Testis (tissue), 2 donors: ENCODE measurements around the gene SPSB3.

Source experiments
- POLR2A ChIP-seq: fragments of 450-650 bp; IDR thresholded peaks from one replicate; pipeline ENCODE4 v1.6.1; 2017; ENCODE audit warnings: antibody characterized with exemption, mild to moderate bottlenecking, moderate library complexity
- TF ChIP-seq, protein P1 (sequence below), 3 experiments: fragments of 450-650 bp in 2 of 3; fragments of 200-600 bp in 1 of 3; sonication (generic) in 1 of 3; IDR thresholded peaks; one replicate each; pipeline ENCODE4 v1.5.1; 2016 to 2019; ENCODE audit warnings: antibody characterized with exemption in 3 of 3, mild to moderate bottlenecking in 2 of 3, moderate library complexity in 1 of 3

DNA sequence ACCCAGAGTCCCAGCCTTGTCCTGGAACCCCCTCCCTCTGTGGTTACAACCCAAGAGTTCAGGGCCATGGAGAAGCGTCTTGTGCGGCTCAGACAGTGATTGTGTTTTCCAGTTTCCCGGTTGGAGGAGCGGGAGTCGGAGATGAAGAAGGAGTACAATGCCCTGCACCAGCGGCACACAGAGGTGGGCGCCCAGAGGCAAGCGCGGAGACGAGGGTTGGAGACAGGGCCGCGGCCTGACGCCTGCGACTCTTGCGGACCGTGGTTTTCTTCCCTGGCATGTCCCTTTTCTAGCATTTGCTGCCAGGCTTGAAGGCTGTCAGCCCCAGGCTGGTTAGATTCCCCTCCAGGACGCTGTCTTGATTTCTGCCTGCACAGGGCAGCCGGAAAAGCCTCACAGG lies 53.3 kb downstream of the SPSB3 start:
- TF ChIP-seq, protein P1, sequence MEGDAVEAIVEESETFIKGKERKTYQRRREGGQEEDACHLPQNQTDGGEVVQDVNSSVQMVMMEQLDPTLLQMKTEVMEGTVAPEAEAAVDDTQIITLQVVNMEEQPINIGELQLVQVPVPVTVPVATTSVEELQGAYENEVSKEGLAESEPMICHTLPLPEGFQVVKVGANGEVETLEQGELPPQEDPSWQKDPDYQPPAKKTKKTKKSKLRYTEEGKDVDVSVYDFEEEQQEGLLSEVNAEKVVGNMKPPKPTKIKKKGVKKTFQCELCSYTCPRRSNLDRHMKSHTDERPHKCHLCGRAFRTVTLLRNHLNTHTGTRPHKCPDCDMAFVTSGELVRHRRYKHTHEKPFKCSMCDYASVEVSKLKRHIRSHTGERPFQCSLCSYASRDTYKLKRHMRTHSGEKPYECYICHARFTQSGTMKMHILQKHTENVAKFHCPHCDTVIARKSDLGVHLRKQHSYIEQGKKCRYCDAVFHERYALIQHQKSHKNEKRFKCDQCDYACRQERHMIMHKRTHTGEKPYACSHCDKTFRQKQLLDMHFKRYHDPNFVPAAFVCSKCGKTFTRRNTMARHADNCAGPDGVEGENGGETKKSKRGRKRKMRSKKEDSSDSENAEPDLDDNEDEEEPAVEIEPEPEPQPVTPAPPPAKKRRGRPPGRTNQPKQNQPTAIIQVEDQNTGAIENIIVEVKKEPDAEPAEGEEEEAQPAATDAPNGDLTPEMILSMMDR (IDR thresholded peaks at IDR 0.05) = no peak
- no peak for TF ChIP-seq POLR2A
